AG10803 (cell line): ENCODE data around the gene PLXND1.

Experiments used
- DNase-seq: peaks from one replicate; pipeline ENCODE4 v3.0.0; 2010; ENCODE audit warnings: low read depth
- H3K4me3 ChIP-seq: 2 replicates; pipeline ENCODE4 v1.5.1; 2011; ENCODE audit warnings: mild to moderate bottlenecking, low read length, control low read depth
- TF ChIP-seq, protein P1 (sequence below): conservative IDR thresholded peaks from 2 replicates; pipeline ENCODE4 v1.5.1; 2011; ENCODE audit warnings: mild to moderate bottlenecking, low read length, control low read depth, inconsistent platforms

Gene PLXND1

DNA sequence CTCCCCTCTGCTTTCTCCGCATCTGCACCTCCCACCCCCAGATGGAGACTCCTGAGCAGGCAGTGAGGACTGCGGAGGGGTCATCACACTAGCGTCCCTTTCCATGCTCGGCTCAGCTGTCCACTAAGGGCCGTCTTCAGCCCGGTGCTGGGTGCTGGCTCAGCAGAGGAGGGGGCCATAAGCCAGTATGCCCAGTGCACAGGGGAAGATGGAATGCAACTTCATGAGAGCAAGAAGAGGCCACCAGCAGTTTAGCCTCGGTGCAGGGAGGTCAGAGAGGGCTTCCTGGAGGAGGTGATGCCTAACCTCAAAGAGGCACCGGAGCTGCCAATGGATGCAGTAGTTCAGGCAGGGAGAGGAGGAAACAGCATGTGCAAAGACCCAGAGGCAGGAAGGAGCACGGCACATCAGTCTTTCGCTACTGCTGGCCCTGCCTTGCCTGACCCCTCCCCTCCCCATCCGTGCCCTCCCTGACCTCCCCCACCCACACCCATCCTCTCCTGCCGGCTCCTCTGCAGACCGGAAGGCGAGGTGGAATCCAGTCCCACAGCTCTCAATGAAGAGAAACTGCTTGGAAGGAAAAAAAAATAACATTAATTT, 15.2 kb upstream of the PLXND1 start:
- H3K4me3 ChIP-seq, result no peak overlapping the region
- DNase-seq, result no peak
- TF ChIP-seq, protein P1, sequence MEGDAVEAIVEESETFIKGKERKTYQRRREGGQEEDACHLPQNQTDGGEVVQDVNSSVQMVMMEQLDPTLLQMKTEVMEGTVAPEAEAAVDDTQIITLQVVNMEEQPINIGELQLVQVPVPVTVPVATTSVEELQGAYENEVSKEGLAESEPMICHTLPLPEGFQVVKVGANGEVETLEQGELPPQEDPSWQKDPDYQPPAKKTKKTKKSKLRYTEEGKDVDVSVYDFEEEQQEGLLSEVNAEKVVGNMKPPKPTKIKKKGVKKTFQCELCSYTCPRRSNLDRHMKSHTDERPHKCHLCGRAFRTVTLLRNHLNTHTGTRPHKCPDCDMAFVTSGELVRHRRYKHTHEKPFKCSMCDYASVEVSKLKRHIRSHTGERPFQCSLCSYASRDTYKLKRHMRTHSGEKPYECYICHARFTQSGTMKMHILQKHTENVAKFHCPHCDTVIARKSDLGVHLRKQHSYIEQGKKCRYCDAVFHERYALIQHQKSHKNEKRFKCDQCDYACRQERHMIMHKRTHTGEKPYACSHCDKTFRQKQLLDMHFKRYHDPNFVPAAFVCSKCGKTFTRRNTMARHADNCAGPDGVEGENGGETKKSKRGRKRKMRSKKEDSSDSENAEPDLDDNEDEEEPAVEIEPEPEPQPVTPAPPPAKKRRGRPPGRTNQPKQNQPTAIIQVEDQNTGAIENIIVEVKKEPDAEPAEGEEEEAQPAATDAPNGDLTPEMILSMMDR, result no peak

DNA sequence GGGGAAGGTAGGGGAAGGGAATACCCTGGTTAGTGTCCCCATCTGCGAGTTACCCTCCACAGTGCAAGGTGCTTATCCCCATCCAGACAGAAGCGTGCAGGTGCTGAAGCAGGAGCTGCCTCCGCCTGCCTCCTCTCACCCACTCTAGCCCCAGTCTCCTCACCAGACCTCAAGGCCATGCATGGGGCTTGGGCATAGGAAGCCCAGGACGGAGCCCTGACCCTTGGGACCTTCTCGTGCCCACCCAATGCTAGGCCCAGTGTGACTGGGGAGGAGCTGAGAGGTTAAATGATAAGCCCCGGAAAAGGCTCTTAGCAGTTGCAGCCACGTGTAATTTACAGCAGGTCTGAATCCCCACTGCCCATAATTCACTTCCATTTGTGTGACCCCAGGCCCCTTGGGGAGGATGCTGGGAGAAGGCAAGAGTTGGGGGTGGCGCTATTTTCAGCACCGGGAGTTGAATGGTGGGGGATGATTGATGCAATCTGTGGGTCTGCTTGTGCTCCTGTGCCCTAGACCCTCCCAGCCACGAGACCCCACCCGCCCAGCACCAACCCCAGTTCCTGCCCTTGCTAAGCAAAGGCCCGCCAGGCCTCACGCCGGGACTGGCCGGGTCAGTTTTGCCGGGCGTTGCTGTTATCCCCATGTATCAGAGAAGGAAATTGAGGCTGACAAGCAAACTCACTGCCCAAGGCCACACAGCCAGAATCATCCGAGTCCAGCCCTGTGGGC, 14.5 kb upstream of the PLXND1 start:
- H3K4me3 ChIP-seq, result no peak overlapping the region
- TF ChIP-seq, protein P1, result no peak
- DNase-seq, result no peak

DNA sequence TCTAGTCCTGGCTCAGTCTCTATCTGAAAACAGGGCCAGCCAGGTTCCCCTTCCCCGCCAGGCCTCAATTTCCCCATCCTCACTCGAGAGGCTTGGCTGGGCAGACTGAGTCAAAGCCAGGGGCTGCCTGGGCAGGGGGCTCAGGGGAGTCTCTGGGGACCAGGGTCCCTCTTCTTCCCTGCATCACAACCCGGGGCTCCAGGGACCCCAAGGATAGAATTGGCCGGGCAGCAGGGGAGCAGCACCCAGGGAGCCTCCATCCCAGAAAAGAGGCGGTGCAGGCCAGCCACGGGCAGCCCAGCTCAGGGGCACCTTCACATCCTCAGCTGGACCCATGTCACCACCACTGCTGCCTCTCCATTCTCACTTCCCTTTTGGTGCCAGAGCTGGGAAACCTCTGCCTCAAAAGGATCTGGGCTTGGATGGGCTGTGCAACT, 13.3 kb upstream of the PLXND1 start:
- TF ChIP-seq, protein P1, result no peak
- no peak for DNase-seq
- no peak overlapping the region for H3K4me3 ChIP-seq

DNA sequence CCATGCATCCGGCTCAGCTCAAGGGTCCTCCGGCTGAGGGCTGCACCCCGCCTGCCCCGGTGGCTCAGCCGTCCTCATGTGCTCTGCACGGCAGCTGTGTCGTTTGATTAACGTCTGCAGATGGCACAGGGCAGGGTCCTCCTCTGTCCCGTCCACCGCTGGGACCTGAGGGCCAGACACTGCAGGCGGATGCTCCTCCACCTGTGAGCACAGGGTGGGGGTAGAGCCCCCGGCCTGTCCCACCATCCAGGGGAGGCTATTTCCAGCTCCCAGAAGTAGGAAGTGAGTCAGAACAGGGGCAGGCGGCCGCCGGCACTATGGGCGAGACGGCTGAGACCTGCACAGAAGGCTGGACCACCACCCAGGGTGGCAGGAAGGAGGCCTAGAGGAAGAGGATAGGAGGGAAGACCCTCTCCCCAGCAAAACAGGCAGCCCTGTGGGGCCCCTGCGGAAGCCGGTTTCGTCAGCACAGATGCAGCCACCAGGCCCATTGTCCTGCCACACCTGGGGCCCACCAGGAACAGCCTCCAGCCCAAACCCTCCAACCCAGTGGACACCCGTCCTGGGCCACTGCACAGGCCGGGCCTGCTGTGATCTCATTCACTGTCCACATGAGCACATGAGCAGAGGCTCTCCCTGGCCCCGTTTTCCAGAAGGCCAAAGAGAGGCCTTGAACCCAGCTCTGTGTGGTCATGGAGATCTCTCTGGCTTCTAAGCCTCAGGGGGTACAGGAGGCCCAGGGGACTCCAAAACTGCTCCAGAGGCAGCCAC, 12.6 kb upstream of the PLXND1 start:
- TF ChIP-seq, protein P1, result no peak
- no peak overlapping the region for H3K4me3 ChIP-seq

DNA sequence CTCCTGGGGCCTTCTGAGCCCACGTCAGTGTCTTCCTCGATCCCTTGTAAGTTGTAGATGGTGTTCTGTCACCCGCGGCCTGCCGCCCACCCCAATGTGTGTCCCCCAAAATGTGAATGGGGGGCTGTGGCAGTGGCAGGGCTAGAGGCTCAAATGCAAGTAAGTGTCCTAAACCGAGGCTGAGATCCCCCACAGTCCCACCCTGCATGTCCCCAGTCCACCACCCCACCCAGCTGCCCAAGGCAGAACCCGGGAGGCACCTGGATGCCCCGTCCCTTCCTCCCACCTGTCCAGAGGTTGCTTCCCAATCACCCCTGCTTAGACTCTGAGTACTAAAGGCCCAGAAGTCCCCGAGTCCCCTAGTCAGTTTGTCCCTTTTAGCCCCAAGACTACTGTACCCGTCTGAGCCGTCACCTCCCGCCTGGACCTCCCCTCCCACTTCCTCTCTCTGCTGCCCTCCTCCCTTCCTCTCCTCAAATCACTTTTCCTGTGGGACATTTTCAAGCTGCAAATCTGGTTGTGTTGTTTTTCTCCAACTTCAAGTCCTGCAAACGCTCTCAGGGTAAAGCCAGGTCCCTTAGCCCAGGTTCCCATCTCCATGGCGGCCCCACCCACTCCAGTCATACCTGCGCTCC, 11.8 kb upstream of the PLXND1 start:
- DNase-seq, result no peak
- TF ChIP-seq, protein P1, result no peak
- no peak overlapping the region for H3K4me3 ChIP-seq

More for the DNA sequence above, 12.6 kb upstream of the PLXND1 start:
- DNase-seq, result no peak

DNA sequence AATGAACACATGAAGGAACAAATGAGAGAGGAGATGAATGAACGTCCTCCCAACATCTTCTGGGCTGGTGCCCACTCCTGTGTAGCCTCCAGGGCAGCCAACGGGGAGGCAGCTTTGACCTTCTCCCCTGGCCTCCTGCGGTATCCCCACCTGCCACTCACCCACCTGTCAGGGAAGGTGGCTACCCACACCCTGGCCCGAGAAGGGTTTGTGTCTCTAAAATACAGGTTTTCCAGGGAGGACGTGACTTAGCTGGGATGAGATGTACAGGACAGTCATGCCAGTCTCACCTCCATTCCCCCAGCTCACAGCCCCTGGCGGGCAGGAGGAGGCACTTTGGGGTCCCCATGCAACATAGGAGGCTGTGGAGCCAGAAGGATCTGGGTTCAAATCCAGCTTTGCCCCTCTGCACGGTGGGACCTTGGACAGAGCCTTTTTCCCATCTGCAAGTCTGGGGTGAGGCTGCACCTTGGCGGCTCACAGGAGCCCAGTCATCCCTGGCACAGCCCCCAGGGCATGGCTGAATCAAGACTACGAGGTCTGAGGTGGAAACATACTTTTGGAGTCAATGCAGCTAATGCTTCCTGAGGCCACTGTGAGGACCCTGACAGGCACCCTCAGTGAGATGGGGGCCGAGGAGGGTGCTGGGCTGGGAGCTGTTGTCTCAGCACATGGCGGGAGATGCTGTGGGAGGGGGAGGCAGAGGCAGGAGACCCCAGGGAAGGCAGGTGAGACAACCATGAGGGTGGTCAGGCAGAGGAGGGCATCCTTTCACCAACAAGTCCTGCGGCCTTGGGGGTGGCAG, 11.1 kb upstream of the PLXND1 start:
- no peak for DNase-seq
- H3K4me3 ChIP-seq, result no peak overlapping the region
- TF ChIP-seq, protein P1, result no peak
